CD8-positive, alpha-beta memory T cell (primary cell): ENCODE results near the gene FGFRL1. TPM values are rescaled to one million over a fixed set of nuclear protein-coding genes. Genes with fewer than 3 reads are reported as not detected.
"Not testable (repeated sequence)": the region's sequence is repeated elsewhere in the genome, so short reads cannot be mapped to it uniquely, and the experiment has no call there.

Source experiments
- CTCF ChIA-PET: fragments of 350-600 bp; sonication (Branson Sonifier 250); formaldehyde crosslinking; loops from one replicate; lab custom pipeline; 2021; ENCODE audit warnings: antibody characterized with exemption; lab: Charles Lee
- POLR2A ChIA-PET: fragments of 350-600 bp; sonication (Branson Sonifier 250); formaldehyde crosslinking; loops from one replicate; lab custom pipeline; 2021; ENCODE audit warnings: antibody characterized with exemption; lab: Charles Lee
- DNase-seq, 5 donors: peaks; one replicate each; pipeline versions ENCODE4 v3.0.0 to v3.0.0-alpha.2; 2020 to 2022; ENCODE audit warnings: mixed read lengths in 1 of 5
- H3K27ac ChIP-seq: one replicate; pipeline ENCODE4 v1.7.0; 2013; ENCODE audit warnings: low read depth, mild to moderate bottlenecking, low read length, moderate library complexity
- H3K27me3 ChIP-seq: 2 replicates; pipeline ENCODE4 v1.7.0; 2013; ENCODE audit warnings: low read length, mild to moderate bottlenecking; ENCODE audit not compliant: insufficient read depth, poor library complexity, severe bottlenecking
- H3K36me3 ChIP-seq: 2 replicates; pipeline ENCODE4 v1.7.0; 2013; ENCODE audit warnings: mild to moderate bottlenecking, low read length, moderate library complexity; ENCODE audit not compliant: insufficient read depth
- H3K4me1 ChIP-seq: 2 replicates; pipeline ENCODE4 v1.7.0; 2013; ENCODE audit warnings: mild to moderate bottlenecking, low read length, moderate library complexity; ENCODE audit not compliant: insufficient read depth
- H3K4me3 ChIP-seq: 2 replicates; pipeline ENCODE4 v1.7.0; 2013; ENCODE audit warnings: mild to moderate bottlenecking, low read length
- H3K9me3 ChIP-seq: 2 replicates; pipeline ENCODE4 v1.7.0; 2013; ENCODE audit warnings: mild to moderate bottlenecking, low read length
- H3K27ac Mint-ChIP-seq, 8 donors: one replicate each; pipeline ENCODE4 v1.8.0; 2020 to 2021; ENCODE audit warnings: mixed read lengths in 8 of 8, mild to moderate bottlenecking in 6 of 8, inconsistent platforms in 3 of 8, moderate library complexity in 3 of 8
- H3K27me3 Mint-ChIP-seq, 2 donors: one replicate each; pipeline ENCODE4 v1.8.0; 2020 to 2021; ENCODE audit warnings: mixed read lengths in 2 of 2, mild to moderate bottlenecking in 1 of 2, moderate library complexity in 1 of 2
- H3K36me3 Mint-ChIP-seq, 3 donors: one replicate each; pipeline ENCODE4 v1.8.0; 2020 to 2021; ENCODE audit warnings: mixed read lengths in 3 of 3, inconsistent platforms in 1 of 3, mild to moderate bottlenecking in 1 of 3
- H3K4me1 Mint-ChIP-seq, 3 donors: one replicate each; pipeline ENCODE4 v1.8.0; 2020 to 2021; ENCODE audit warnings: mixed read lengths in 3 of 3, inconsistent platforms in 1 of 3, mild to moderate bottlenecking in 1 of 3
- H3K4me3 Mint-ChIP-seq, 7 donors: one replicate each; pipeline ENCODE4 v1.8.0; 2020 to 2021; ENCODE audit warnings: mixed read lengths in 7 of 7, mild to moderate bottlenecking in 6 of 7, moderate library complexity in 4 of 7, inconsistent platforms in 2 of 7
- H3K9me3 Mint-ChIP-seq, 5 donors: one replicate each; pipeline ENCODE4 v1.8.0; 2020 to 2022; ENCODE audit warnings: mixed read lengths in 5 of 5, mild to moderate bottlenecking in 3 of 5, moderate library complexity in 2 of 5, inconsistent platforms in 1 of 5
- polyA plus RNA-seq: library from polyadenylated mRNA; unstranded; fragments of 300-500 nt; fragmentation: Illumina TruSeq; gene quantifications from one replicate; pipeline ENCODE4 v1.2.3, GENCODE V29; 2021
- total RNA-seq, 2 experiments: library from RNA; stranded (reverse); gene quantifications; one replicate each; pipeline ENCODE4 v1.2.3, GENCODE V29; 2021

FGFRL1 gene
- total and polyA plus RNA-seq, 3 experiments from 2014 or later: 1.4 to 14.5 (median 12.3) TPM

DNA sequence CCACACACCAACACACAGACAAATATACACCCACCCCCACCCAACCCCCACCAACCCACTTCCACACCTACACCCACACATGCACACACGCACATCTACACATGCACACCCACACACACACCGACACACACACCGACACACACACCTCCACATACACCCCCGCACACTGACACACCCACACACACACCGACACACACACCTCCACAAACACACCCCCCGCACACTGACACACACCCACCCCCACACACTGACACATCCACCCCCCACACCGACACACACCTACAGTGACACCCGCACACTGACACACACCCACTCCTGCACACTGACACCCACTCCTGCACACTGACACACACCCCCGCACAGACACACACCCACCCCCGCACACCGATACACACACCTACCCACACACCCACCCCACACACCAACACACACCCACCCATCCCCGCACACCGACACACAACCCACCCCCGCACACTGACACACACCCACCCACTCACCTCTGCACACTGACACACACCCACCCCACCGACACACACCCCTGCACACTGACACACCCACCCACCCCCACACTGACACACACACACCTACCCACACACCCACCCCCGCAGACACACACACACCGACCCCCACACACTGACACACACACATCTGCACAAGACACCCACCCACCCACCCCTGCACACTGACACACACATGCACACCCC lies 31.1 kb downstream of the FGFRL1 start:
- Histone ChIP-seq H3K4me3 (no peak overlapping the region), H3K36me3 (no peaks in the 10 kb centered on the region), H3K9me3 (no peaks in the 10 kb centered on the region), H3K4me1 (no peaks in the 10 kb centered on the region), H3K27me3 (peaks cover 9% of the 10 kb centered on the region), H3K27ac (no peak overlapping the region)
- POLR2A ChIA-PET: no interaction called here
- H3K27me3 Mint-ChIP-seq: peaks cover 11 to 22% of the 10 kb centered on the region in 2 donors
- CTCF ChIA-PET: no interaction called here
- peak in 1 of 5 donors; percentile 31 for DNase-seq
- H3K4me1 Mint-ChIP-seq: peaks cover 0 to 3% (median 2%) of the 10 kb centered on the region in 3 donors
- H3K27ac Mint-ChIP-seq: no peak overlapping the region
- no peak overlapping the region for H3K4me3 Mint-ChIP-seq
- H3K9me3 Mint-ChIP-seq: no peaks in the 10 kb centered on the region
- H3K36me3 Mint-ChIP-seq: no peaks in the 10 kb centered on the region

- Histone ChIP-seq H3K27ac (no peak overlapping the region), H3K27me3 (peaks cover 9% of the 10 kb centered on the region), H3K4me3 (no peak overlapping the region), H3K9me3 (no peaks in the 10 kb centered on the region), H3K36me3 (no peaks in the 10 kb centered on the region), H3K4me1 (no peaks in the 10 kb centered on the region)
- Mint-ChIP-seq H3K27me3 (peaks cover 17 to 28% of the 10 kb centered on the region in 2 donors), H3K4me3 (no peak overlapping the region), H3K27ac (peak overlapping the region in 1 of 8 donors; percentile 81), H3K4me1 (peaks cover 0 to 3% (median 2%) of the 10 kb centered on the region in 3 donors), H3K36me3 (no peaks in the 10 kb centered on the region), H3K9me3 (no peaks in the 10 kb centered on the region)
- DNase-seq: no peak
- CTCF ChIA-PET: no interaction called here
- POLR2A ChIA-PET: interaction anchor here (0.6 kb wide), 1 partner anchor 262 kb away, joined by 4 read pairs; no protein-coding TSS in a partner anchor
These were observed 31.7 kb downstream of the FGFRL1 start for GRCh38 chr4:1043162-1043561.

GRCh38 chr4:1043651-1044468 lies 32.4 kb downstream of the FGFRL1 start:
- Mint-ChIP-seq H3K4me1 (peaks cover 0 to 3% (median 2%) of the 10 kb centered on the region in 3 donors), H3K36me3 (no peaks in the 10 kb centered on the region), H3K27me3 (peaks cover 20 to 33% of the 10 kb centered on the region in 2 donors), H3K9me3 (no peaks in the 10 kb centered on the region), H3K27ac (no peak overlapping the region), H3K4me3 (no peak overlapping the region)
- POLR2A ChIA-PET: interaction anchor here (0.6 kb wide), 1 partner anchor 262 kb away, joined by 4 read pairs; no protein-coding TSS in a partner anchor
- CTCF ChIA-PET: no interaction called here
- DNase-seq: peak in 1 of 5 donors; percentile 45
- peak overlapping the region; percentile 65 for H3K27ac ChIP-seq
- no peaks in the 10 kb centered on the region for H3K36me3 ChIP-seq
- H3K4me1 ChIP-seq: no peaks in the 10 kb centered on the region
- H3K27me3 ChIP-seq: peaks cover 9% of the 10 kb centered on the region
- no peak overlapping the region for H3K4me3 ChIP-seq
- H3K9me3 ChIP-seq: no peaks in the 10 kb centered on the region

DNA sequence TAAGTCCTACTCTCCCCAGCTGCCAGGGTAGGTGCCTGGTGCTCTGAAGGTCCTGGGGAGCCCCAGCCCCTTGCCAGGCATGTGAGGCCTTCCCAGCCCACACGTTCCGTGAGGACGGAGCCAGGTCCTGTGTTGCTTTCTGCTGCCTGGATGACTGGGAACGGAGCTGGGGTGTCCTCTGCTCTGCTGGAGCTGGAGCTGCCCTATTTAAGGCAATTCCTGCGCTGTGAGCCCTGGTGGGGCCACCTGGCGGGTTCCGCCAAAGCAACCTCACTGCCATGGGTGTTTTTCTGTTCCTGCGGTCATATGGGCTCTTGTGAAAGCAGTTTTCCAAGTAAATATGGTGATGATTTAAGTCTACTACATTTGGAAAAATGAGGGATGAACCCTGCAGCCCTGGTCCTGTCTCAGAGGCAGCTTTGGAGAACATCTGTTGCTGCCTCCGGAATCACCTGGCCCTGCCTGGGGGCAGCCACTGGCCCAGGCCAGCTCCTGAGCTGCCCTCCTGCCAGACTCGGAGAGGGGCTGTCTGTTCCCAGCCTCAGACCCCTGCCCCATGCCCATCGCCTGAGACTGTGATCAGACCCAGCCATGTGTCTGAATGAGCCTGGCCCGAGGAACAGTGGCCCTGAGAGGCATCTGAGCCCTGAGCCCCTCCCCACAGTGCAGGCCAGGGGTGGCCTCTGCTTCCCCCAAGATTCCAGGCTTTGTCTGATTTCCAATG lies 33.2 kb downstream of the FGFRL1 start:
- H3K36me3 Mint-ChIP-seq: no peaks in the 10 kb centered on the region
- H3K27ac ChIP-seq: no peak overlapping the region
- no peak overlapping the region for H3K27ac Mint-ChIP-seq
- no peaks in the 10 kb centered on the region for H3K4me1 ChIP-seq
- H3K4me1 Mint-ChIP-seq: peaks cover 0 to 3% (median 2%) of the 10 kb centered on the region in 3 donors
- no peak overlapping the region for H3K4me3 Mint-ChIP-seq
- ChIA-PET POLR2A (no interaction called here), CTCF (no interaction called here)
- H3K9me3 ChIP-seq: no peaks in the 10 kb centered on the region
- no peaks in the 10 kb centered on the region for H3K36me3 ChIP-seq
- peaks cover 9% of the 10 kb centered on the region for H3K27me3 ChIP-seq
- H3K4me3 ChIP-seq: no peak overlapping the region
- peaks cover 23 to 40% of the 10 kb centered on the region in 2 donors for H3K27me3 Mint-ChIP-seq
- H3K9me3 Mint-ChIP-seq: no peaks in the 10 kb centered on the region
- peak in 1 of 5 donors; percentile 32 for DNase-seq

DNA sequence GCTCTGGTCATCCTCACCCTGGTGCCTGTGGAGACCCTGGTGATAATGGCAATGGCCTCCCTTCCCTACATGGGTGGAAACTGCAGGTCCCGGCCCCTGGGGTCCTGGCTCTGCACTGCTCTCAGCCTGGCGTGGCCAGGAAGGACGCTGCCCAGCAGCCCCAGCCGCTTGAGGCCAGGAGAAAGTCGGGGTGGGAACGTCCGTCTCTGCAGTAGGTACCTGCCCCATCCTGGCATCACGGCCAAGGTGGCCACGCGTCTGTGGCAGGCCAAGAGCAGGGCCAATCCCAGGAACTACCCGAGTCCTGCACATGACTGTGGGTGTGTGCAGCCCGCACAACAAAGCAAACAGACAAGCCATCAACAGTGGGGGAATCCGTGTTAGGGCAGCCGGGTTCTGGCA lies 33.8 kb downstream of the FGFRL1 start:
- POLR2A ChIA-PET: no interaction called here
- DNase-seq: peak in 1 of 5 donors; percentile 24
- H3K27me3 Mint-ChIP-seq: peaks cover 23 to 40% of the 10 kb centered on the region in 2 donors

DNA sequence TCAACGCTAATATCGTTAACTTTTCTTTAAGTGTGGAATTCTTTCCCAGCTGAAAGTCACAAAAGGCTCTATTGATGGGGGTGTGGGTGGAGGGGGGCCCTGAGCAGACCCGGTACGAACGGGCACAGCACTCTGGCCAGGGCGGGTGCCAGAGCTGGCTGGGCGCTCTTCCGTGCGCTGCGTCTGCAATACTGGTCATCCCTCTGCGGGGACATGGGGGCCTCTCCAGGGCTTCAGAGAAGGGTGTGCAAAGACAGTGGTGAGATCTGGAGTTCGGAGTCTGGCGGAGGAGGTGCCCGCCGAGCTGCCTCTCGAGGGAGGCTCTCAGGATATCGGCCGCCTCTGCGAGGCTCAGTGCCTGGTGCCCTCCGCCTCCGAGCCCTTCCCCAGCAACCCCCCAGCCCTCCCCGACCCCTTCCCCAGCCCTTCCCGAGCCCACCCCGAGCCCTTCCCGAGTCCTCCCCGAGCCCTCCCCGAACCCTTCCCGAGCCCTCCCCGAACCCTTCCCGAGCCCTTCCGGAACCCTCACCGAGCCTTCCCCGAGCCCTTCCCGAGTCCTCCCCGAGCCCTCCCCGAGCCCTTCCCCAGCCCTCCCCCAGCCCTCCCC lies 34.3 kb downstream of the FGFRL1 start:
- Mint-ChIP-seq H3K27ac (no peak overlapping the region), H3K27me3 (peaks cover 23 to 40% of the 10 kb centered on the region in 2 donors), H3K36me3 (no peaks in the 10 kb centered on the region), H3K4me1 (peaks cover 0 to 3% (median 2%) of the 10 kb centered on the region in 3 donors), H3K9me3 (no peaks in the 10 kb centered on the region), H3K4me3 (no peak overlapping the region)
- Histone ChIP-seq H3K27ac (no peak overlapping the region), H3K27me3 (peaks cover 9% of the 10 kb centered on the region), H3K9me3 (no peaks in the 10 kb centered on the region), H3K36me3 (no peaks in the 10 kb centered on the region), H3K4me1 (no peaks in the 10 kb centered on the region), H3K4me3 (no peak overlapping the region)
- POLR2A ChIA-PET: no interaction called here
- CTCF ChIA-PET: no interaction called here
- peak in 1 of 5 donors; percentile 34 for DNase-seq

More for the DNA sequence above, 33.8 kb downstream of the FGFRL1 start:
- Mint-ChIP-seq H3K4me1 (peaks cover 0 to 3% (median 2%) of the 10 kb centered on the region in 3 donors), H3K36me3 (no peaks in the 10 kb centered on the region), H3K27ac (no peak overlapping the region), H3K9me3 (no peaks in the 10 kb centered on the region), H3K4me3 (no peak overlapping the region)
- Histone ChIP-seq H3K27me3 (peaks cover 9% of the 10 kb centered on the region), H3K27ac (no peak overlapping the region), H3K4me3 (no peak overlapping the region), H3K36me3 (no peaks in the 10 kb centered on the region), H3K9me3 (no peaks in the 10 kb centered on the region), H3K4me1 (no peaks in the 10 kb centered on the region)
- CTCF ChIA-PET: no interaction called here

- H3K4me3 Mint-ChIP-seq, H3K36me3 ChIP-seq, H3K4me1 ChIP-seq, POLR2A ChIA-PET, H3K9me3 ChIP-seq, H3K27ac ChIP-seq, H3K4me3 ChIP-seq, CTCF ChIA-PET, H3K4me1 Mint-ChIP-seq, H3K36me3 Mint-ChIP-seq, H3K27me3 ChIP-seq, H3K9me3 Mint-ChIP-seq: not testable (repeated sequence)
- Mint-ChIP-seq H3K27me3 (peaks cover 24 to 40% of the 10 kb centered on the region in 2 donors), H3K27ac (peak overlapping the region in 1 of 8 donors; percentile 77)
- DNase-seq: peak in 1 of 5 donors; percentile 32
These were observed 35.2 kb downstream of the FGFRL1 start for GRCh38 chr4:1046581-1047011.
